Stimulated activated CD4-positive, alpha-beta T cell treated with anti-CD3 and anti-CD28 coated beads, Interleukin-2, amount 100 ng/mL, for 48 hours (primary cell): ENCODE results near the gene AGAP1.

ENCODE experiments used
- DNase-seq, 2 donors: peaks; one replicate each; pipeline ENCODE4 v3.0.0-alpha.2; 2020

Gene AGAP1

DNA sequence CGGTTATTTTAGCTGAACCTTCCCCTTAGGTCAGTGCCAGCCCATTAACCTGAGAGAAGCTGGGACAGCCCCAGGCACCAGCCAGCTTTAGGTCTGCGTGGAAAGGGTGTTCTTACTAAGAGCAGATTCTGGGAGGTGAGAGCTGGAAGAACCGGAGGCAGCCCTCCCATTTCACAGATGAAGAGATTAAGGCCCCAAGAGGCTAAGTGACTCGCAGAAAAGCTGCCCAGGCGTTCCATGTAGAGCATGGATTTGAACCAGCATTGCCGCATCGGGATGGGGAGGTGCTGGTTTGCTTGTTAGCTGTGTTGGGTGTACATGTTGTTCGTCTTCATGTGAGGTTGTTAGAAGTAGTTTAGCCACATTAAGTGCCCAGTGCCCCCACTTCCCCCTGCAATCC is 203.2 kb downstream of the AGAP1 start:
- DNase-seq = no peak

DNA sequence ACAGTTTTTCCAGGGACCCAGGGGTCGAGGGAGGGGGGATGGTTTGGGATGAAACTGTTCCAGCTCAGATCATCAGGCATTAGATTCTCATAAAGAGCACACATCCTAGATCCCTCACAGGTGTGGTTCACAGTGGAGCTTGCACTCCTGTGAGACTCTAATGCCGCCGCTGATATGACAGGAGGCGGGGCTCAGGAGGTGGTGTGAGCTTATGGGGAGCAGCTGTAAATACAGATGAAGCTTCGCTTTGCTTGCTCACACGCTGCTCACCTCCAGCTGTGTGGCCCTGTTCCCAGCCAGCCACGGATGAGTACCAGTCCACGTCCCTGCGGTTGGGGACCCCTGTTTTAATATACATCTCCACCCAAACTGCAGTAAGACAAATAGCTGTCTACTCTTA is 204.2 kb downstream of the AGAP1 start:
- no peak for DNase-seq

DNA sequence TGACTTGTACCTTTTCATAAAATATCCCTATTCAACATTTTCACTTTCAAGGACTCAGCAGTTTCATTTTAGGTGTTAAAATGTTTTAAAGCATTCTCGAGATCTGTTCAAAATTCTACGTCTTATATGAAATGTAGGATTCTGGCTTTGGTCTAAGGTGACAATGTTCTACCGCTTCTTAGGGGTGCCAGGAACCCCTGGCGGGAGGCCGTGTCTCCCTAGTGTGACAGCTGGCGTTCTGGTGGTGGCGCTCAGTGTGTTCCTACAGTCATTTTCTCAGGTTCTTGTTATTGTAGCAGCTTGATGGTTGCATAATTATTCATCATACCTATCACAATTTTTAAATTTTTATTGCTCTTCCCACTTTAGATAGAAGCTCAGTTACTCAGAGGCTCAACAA is 204.6 kb downstream of the AGAP1 start:
- DNase-seq = no peak

DNA sequence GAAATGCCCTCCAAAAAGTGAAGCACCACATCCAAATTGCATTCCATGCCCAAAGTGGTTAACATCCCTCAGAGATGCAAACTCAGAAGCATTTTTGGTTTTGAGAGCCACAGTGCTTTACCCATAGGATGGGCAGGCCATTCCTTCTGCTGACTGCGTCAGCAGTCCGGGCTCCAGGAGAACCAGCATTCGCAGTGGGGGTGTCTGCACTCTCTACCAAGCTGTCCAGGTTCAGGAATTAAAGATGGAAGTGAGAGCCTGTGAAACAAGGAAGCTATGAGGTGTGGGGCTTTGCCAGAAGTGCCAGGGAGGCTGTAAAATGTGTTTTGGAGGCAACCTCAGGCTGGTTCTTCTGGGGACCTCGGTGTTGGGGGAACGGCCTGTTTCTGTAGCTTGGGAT is 205.7 kb downstream of the AGAP1 start:
- no peak for DNase-seq

DNA sequence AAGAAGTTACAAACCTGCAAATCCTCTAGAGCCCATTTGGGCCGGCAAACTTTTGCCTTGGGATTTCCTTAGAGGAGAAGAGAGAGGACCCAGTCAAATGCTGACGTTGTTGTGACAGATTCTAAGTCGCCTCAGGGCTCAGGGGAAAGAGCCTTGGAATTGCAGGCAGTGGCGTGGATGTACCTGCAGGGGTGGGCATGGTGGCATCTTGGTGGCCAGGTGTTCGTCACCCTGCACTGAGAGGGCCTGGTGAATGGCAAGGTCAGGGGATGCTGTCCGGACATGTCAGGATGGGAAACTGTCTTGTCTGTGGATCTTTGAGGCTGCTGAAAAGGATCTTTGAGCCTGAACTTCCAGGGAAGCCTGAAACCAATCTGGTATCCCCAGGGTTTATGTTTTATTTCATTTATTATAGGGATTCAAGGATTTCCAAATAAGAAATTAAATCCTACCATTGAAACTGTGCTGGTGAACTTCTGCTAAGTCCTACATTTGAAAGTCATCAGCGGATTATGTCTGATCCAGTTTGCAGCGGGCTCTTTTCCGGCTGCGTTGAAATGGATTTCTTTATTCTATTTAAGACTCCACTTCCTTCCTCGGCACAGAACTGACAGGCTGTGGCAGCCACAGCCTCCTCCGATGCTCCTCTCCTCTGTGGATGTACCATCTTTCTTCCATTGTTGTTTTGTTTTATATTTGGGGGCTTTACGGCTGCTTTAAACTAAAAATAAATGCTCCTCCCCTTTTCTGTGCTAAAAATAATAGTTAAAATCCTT is 207.6 kb downstream of the AGAP1 start:
- DNase-seq = no peak

DNA sequence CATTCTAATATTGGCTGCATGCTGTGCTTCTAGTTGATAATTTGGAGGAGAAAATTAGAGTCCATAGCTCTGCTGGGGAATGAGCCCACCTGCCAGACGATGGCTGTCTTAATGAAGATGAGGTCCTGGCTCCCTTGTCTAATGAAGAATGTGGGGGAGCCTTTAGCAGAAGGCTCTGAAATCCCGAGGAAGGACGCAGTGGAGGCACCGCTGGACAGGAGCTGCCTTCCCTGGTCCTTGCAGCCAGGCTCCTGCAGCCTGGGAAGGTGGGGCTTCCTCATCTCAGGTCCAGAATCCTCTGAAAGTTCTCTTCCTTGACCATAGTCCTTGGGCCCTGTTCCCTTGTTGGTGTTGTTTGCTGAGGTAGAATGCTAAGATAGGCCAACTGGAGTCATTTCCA is 208.3 kb downstream of the AGAP1 start:
- DNase-seq = no peak

DNA sequence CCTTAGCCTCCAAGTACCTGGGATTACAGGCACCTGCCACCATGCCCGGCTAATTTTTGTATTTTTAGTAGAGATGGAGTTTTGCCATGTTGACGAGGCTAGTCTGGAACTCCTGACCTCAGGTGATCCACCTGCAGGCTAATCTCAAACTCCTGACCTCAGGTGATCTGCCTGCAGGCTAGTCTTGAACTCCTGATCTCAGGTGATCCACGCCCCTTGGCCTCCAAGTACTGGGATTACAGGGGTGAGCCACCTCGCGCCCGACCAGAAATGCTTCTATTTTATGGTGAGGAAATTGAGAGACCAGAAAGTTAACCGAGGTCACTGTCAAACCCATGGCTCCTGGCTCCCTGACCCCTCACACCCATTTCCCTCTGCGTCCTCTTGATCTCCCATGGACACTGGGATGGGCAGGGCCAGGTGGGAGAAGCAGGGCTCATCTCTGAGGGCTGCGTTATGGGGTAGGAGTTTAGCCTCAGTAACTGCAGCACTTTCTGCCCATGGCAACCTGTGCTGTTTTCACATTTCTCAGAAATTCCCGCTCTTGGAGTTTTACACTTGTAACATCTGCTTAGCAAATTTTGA is 210.0 kb downstream of the AGAP1 start:
- no peak for DNase-seq

DNA sequence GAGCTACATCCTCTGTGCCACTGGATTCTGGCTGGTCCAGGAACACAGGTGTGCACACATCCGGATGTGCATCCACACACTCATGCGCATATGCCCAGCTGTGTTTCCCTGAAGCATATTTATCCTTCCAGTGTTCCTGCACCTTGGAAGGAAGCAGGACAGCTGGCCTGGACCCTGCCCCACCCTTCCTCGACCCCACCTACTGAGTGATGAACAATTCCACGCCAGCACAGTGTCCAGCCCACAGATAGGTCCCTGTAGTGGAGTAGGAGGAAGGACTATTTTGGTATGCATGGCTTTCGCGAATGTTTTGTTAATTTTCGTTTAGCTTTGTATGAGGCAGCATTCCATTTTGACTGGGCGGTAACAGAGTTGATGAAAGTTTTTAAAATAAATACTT is 211.5 kb downstream of the AGAP1 start:
- DNase-seq = no peak

DNA sequence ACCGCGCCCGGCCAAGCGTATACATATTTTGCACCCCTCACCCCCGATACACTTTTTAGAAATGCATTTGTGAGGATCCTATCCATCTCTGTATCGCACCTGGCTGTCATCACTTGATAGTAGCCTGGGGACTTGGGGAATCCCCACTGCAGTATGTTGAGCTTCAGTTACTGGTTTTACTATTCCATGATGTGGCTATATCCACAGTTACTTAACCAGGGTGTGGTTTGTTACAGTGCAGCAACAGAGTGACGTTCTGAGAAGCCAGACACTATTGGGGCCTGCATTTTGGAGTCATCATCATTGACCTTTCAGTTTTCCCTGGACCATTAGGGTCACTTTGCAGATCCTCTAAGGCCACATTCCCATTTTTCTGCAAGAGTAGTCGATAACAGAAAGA is 212.7 kb downstream of the AGAP1 start:
- DNase-seq = no peak

DNA sequence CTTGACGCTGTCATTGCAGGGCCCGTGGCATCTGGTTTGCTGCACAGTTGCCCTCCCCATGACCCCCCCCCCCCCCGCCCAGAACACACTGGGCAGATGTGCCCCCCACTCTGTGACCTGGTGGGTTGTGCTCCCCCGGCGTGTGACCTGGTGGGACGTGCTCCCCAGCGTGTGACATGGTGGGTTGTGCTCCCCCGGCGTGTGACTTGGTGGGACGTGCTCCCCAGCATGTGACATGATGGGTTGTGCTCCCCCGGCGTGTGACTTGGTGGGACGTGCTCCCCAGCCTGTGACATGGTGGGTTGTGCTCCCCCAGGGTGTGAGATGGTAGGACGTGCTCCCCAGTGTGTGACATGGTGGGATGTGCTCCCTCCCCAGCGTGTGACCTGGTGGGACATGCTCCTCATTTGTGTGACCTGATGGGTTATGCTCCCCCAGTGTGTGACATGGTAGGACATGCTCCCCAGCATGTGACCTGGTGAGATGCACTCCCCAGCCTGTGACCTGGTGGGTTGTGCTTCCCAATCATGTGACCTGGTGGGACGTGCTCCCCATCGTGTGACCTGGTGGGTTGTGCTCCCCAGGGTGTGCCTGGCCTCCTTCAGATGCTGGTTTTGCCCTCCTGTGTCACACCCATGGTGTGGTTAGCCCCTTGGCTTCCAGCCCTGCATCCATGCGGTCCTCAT is 213.7 kb downstream of the AGAP1 start:
- no peak for DNase-seq

DNA sequence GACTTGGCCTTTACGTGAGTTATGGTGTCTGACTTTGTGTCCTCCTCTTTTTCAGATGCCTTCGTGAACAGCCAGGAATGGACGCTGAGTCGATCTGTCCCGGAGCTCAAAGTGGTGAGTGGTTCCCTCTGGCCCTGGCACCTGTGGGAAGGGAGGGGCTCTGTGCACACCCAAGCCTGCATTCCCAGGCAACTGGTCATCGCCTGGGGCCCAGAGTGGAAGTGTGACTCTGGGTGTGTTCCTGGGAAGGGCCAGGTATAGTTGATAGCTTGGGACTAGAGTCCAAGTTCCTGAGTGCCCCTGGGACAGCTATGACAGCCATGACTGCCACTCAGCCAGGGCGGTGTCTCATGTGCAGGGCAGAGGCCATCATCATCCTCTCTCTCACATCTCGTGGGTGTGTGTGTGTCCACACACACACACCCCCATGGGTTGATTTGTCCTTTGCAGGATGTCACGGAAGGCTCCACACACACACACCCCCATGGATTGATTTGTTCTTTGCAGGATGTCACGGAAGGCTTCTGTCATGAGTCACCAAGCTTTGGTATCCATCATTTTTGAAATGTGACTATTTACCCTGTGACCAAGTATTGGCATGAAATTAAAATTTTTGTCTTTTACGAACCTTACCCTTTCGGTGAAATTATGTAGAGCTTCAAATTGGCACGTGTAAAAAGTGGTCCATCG is 215.4 kb downstream of the AGAP1 start:
- no peak for DNase-seq

DNA sequence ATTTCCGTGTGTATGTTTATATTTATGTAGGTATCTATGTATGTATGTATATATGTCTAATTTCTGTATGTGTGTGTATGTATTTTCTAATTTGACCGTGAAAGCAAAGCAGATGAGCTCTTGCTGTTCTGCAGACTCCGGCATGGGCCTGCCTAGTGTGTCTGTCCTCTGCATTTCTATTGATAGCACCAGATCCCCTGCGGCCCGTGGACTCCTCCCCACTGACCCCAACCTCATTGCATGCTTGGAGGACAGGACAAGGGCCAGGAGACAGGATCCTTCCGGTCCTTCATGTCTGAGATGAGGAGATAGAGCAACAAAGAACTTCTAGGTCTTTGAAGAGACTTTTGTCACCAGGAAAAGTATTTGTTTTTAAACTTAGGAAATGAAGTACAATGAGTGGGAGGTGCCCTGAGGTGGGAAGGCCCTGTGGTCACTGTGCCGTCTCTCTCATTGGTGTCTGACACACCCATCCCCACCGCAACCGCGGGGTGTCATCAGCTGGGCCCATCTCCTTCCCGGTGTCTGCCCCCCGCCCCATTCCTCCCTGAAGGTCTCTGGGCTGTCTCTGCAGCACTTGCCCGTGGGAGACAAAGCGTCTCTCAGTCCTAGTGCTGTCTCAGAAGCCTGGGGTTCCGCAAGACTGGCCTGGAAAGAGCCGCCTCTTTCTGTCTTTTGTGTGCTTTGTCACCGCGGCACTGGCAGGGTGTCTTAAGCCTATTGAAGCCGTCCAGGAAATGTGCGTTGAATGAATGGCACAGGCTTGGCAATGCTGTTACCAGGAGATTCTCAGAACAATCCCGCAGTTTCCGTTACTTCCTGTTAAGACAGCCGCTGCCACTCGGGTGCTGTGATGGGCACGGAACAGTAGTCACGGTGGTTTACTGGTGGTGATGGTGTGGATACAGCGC is 216.4 kb downstream of the AGAP1 start:
- DNase-seq = no peak

DNA sequence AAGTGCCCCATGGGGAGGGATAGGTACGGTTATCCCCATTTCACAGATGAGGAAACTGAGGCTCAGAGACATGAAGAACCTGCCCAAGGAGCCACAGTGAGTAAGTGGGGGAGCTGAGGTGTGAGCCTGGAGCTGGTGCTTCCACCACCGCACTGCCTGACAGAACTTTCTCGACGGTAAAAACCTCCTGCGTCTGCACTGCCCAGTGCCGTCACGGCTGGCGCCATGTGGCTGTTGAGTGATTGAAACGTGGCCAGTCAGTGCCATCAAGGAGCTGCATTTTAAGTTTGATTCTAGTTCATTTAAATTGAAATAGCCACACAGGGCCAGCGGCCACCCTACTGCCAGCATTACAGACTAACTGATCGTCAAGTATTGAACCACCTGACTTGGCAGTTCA is 217.1 kb downstream of the AGAP1 start:
- no peak for DNase-seq

DNA sequence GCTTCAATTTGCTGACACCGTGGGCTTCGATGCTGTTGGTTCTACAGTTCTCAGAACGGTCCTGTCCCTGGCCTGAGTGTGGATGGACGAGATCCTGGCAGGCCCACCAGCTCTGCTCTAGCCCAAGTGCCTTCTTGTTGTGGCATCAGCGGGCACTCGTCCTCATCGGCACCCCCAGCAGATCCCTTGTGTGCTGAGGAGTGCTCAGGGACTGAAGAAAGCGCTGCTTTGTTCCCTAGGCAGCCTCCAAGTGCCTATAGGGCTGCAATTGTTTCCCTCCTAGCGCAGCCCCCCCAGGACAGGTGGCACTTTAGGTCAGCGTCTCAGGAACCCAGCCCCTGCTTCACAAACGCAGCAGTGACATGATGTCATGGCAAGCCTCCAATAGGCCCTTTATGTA is 217.7 kb downstream of the AGAP1 start:
- no peak for DNase-seq

DNA sequence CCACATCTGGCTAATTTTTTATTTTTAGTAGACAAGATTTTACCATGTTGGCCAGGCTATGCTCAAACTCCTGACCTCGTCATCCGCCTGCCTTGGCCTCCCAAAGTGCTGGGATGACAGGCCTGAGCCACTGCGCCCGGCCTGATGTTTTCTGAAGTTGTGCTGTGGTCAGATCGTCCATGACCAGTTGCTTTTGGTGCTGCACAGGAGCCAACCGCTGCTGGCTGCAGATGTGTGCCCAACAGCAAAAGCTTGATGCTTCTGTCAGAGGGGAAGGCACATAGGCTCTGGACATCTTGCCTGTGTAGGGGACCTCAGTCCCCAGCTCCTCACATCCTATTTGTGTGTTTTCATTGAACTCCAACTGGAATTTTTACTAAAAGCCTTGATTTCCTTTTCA is 218.3 kb downstream of the AGAP1 start:
- DNase-seq = no peak

DNA sequence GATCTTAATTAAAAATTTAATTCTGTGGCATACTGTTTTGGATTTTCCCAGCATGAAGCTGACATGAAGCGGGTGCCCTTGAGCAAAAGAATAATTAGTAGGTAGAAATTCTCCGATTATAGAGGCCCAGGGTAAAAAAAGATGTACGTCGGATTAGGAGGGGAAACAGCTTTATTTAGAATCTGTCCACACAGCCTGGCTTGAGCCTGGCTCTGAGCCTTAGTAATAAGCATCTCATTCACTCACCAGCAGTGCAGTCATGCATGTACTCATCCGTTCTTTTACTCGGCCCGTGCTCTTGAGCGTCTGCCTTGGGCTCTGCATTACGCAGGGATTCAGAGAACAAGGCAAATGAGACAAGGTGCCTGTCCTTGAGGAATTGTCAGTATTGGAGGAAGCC is 219.3 kb downstream of the AGAP1 start:
- no peak for DNase-seq

DNA sequence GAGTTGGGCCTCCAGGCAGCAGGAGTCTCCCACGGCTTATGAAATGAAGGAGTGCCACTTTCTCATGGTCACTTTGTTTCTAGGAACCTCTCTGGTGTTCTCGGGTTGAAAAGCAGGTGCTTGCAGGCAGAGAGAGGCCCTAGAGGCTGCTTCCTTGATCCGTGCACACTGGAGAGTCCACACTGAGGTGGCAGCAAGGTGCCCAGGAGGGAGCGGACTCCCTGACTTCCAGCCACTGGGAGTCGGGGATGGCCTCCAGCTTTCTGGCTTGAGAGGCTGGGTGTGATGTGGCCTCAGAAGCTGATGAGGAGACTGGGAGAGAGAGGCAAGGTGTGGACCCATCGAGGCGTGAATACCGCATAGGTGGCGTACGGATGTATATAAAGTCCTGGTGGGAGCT is 221.8 kb downstream of the AGAP1 start:
- no peak for DNase-seq

DNA sequence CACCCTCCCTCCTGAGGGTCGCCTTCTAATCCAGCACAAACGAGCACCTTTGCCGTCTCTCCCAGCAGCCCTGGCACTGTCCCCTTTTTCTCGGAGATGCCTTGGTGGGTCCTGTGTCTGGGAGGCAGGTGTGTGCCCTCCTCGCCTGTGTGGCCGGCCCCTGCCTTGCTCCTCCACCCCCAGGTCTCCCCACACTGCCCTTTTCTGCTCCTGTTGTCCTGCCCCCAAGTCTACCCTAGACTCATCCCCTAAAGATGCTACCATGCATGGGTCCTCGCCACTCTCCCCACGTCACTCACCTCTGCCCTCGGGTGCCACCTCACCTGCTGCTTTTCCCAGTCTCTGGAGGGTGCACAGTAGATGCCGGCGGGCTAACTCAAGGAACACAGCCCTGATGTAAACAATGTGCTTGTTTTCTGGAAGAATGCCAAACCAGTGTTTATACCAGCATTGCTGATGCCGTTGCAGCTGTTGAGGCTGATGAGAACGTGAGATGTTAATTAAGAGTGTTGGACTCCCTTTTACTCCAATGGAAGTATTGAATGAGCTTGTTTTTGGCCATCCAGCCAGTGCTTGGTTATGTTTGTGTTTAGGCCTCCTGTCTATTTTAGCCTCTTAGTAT is 223.1 kb downstream of the AGAP1 start:
- no peak for DNase-seq

DNA sequence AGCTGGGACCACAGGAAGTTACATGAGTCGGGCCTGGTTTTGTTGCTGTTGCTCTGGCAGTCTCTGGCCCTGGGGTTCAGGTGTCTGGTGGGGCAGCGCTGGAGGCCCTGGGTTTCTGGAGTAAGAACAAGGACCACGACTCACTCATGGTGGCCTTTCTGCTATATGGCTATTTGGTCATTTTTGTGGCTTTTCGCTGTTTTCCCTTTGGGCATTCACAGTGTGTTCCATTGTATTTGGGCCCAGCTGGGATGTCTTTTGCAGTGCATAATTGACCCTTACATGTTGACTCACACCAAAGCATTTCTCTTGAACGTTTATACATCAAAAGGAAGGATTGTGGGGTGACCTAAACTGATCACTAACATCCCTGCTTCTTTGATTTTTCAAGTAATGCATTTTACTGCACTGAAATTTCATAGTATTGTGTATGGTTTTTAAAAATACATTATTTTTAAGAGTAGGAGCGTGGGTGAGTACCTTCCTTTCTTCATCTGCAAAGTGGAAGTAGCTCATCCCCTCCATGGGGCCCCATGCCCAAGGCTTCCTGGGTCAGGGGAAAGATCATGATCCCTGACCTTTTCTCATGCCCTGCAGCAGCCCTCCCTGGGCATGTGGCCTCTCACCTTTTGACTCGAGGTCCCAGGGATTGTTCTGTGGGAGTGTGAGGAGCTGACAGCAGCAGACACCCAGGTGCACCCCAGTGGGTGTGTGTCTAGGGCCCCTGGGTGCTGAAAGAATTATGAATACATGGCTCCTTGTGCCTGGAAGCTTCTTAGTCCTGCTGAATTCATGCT is 225.5 kb downstream of the AGAP1 start:
- no peak for DNase-seq

DNA sequence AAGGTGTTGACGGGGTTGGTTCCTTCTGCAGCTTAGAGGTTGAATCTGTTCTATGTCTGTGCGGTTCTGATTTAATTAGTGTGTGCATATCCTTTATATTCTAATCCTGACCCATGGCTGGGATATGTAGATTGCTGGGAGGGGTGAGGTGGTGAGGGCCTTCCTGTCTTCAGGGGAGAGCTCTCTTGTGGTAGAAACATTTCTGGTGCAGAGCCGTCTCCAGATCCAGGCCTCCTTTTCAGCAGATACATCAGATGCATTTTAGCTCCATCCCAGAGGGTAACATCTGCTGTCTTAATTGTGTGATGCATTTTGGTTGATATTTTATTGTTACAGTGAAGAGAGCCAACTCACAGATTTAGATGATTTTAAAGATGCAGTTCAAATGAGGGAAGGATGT is 227.8 kb downstream of the AGAP1 start:
- DNase-seq = no peak

DNA sequence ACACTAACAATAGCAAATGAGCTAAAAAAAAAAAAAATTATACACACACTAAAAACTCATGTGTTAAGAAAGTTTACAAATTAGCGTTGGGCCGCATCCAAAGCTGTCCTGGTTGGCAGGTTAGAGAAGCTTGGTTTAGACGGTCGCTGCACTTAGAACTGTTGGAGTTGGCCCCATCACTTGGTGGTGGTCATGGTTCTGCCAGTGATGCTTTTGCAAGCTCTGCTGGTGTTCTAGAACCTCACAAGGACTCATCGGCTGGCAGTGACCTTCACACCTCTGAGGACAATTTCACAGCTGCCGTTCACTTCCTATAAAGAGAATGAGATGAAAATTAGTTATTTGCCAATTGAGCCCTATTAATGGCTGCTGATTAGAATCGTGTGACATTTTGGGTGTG is 229.0 kb downstream of the AGAP1 start:
- DNase-seq = no peak
